Measurements from ENCODE around the gene RPS28. TPM values are rescaled to one million over a fixed set of nuclear protein-coding genes. Genes with fewer than 3 reads are reported as not detected.
A peak's percentile ranks its signal among the peaks of the same experiment; 100 is the strongest.
"Not testable (repeated sequence)": the region's sequence is repeated elsewhere in the genome, so short reads cannot be mapped to it uniquely, and the experiment has no call there.

Gene RPS28
- total RNA-seq (2022) (1,515 and 1,601 TPM in 2 replicates), Bru-seq, nascent RNA (percentile 95 among the genes with signal in this experiment), BruChase-seq, experiment 1, labeled RNA remaining after a 2-hour chase (percentile 86 among the genes with signal in this experiment), BruChase-seq, experiment 2, labeled RNA remaining after a 6-hour chase (percentile 93 among the genes with signal in this experiment)
- long read RNA-seq, transcript RPS28-203 (4 exons, 1,326 nt): major isoform, 378 of 402 reads
- long read RNA-seq, partial matches to known transcripts: 3 of 402 reads
- long read RNA-seq, other reads (novel, unspliced or antisense): 16 of 402 reads

DNA sequence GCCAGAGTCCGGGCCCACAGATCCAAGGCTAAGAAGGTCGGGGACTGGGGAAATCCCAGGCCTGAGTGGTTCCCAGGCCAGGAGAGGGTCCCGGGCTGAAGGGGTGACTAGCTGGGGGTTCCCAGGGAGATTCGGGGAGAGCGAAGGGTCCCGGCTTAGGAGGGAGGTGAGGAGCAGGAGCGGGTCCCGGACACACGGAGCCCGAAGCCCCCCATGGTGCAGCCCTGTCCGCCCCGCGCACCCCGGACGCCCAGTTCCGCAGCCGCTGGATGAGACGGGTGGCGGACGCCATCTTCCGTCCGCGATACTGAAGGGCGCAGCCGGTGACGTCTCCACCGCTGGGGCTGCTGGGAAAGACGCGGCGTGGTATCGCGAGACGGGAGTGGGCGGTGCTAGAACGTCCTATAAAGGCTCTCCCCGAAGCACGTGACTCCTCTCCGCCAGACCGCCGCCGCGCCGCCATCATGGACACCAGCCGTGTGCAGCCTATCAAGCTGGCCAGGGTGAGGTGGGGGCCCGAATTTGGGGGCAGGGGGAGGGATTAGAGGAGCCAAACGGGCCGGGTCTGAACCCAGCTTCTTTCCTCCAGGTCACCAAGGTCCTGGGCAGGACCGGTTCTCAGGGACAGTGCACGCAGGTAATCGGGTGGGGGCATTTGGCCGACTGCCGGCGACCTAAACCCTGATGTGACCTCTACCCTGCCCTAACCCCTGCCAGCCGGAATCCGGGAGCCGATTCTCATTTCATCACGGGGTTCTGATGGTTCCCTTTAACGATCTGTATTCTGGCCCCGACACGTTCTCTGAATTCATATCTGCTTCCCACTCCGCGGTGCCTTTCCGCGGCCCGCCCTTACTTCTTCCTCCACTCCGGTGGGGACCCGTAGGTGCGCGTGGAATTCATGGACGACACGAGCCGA lies at the start of gene RPS28, which contains the start of gene NDUFA7:
TSS of gene RPS28 (plus strand) at position 430 of the 919 bp plus-strand sequence. CDS start at position 465, 35 bp downstream.
TSS of gene NDUFA7 (minus strand) at position 309 of the 919 bp plus-strand sequence. CDS start at position 292, 17 bp downstream.
- TSS peak; percentile 90 for BruUV-seq (replicated peaks)
- Histone ChIP-seq H3K27me3 (replicated peaks; ENCODE audit: control insufficient read depth, insufficient read depth, low read length) (no peaks in the 10 kb centered on the region), H3K9me3 (no peaks in the 10 kb centered on the region), H3K4me1 (peaks cover 9% of the 10 kb centered on the region), H3K4me3 (ENCODE audit: low read depth, low read length) (peak within 1 kb of the TSS; percentile 79), H3K36me3 (ENCODE audit: control insufficient read depth, insufficient read depth, low read length) (peaks cover 4% of the 10 kb centered on the region)
- ChIA-PET CTCF (interaction anchor here (0.6 to 1.3 kb wide), 3 partner anchors 14 to 54 kb away, joined by 3 to 4 read pairs (median 3); no protein-coding TSS in a partner anchor), POLR2A (interaction anchor here (0.5 to 1.3 kb wide), 6 partner anchors 8 to 92 kb away, joined by 3 to 12 read pairs (median 6); partner anchors contain the start of gene MARCHF2)
- peak in 1 of 2 experiments; percentile 0 for TF ChIP-seq CTCF (IDR thresholded peaks at IDR 0.05; ENCODE audit: insufficient read depth in 1 of 2, low read depth in 1 of 2, low read length in 1 of 2, severe bottlenecking in 1 of 2, unreplicated experiment in 1 of 2)
- peak within 1 kb of the TSS; percentile 100 for H3K4me3 Mint-ChIP-seq (ENCODE audit: unreplicated experiment)
- peaks cover 7% of the 10 kb centered on the region for H3K4me1 Mint-ChIP-seq (ENCODE audit: low read depth, unreplicated experiment)
- H3K36me3 Mint-ChIP-seq (ENCODE audit: insufficient read depth, unreplicated experiment): peaks cover 65% of the 10 kb centered on the region
- H3K27ac Mint-ChIP-seq (ENCODE audit: unreplicated experiment): peak within 1 kb of the TSS; percentile 99
- H3K27me3 Mint-ChIP-seq (ENCODE audit: insufficient read depth, unreplicated experiment): no peaks in the 10 kb centered on the region
- intact Hi-C loops (cut with micrococcal nuclease; ENCODE audit: unreplicated experiment): loop anchor here (2.0 kb wide), 1 partner anchor 163 kb away; no protein-coding TSS in a partner anchor
- DNase-seq: peak; percentile 93 to 95
- no peaks in the 10 kb centered on the region for H3K9me3 Mint-ChIP-seq (ENCODE audit: unreplicated experiment)

GRCh38 chr19:8276508-8276907 lies 44.8 kb upstream of the RPS28 start:
- H3K4me3 Mint-ChIP-seq (ENCODE audit: unreplicated experiment); BruUV-seq (replicated peaks); H3K9me3 ChIP-seq; H3K9me3 Mint-ChIP-seq (ENCODE audit: unreplicated experiment); POLR2A ChIA-PET; H3K4me1 Mint-ChIP-seq (ENCODE audit: low read depth, unreplicated experiment); H3K4me3 ChIP-seq (ENCODE audit: low read depth, low read length); H3K36me3 ChIP-seq (ENCODE audit: control insufficient read depth, insufficient read depth, low read length); H3K27ac Mint-ChIP-seq (ENCODE audit: unreplicated experiment); DNase-seq; H3K4me1 ChIP-seq; intact Hi-C loops (cut with micrococcal nuclease; ENCODE audit: unreplicated experiment); H3K27me3 ChIP-seq (replicated peaks; ENCODE audit: control insufficient read depth, insufficient read depth, low read length); H3K27me3 Mint-ChIP-seq (ENCODE audit: insufficient read depth, unreplicated experiment); H3K36me3 Mint-ChIP-seq (ENCODE audit: insufficient read depth, unreplicated experiment); CTCF ChIA-PET: not testable (repeated sequence)

GRCh38 chr19:8291337-8291736 lies 30.0 kb upstream of the RPS28 start:
- H3K36me3 ChIP-seq (ENCODE audit: control insufficient read depth, insufficient read depth, low read length); CTCF ChIA-PET; H3K4me1 Mint-ChIP-seq (ENCODE audit: low read depth, unreplicated experiment); H3K4me1 ChIP-seq; H3K27me3 ChIP-seq (replicated peaks; ENCODE audit: control insufficient read depth, insufficient read depth, low read length); H3K36me3 Mint-ChIP-seq (ENCODE audit: insufficient read depth, unreplicated experiment); DNase-seq; BruUV-seq (replicated peaks); H3K4me3 Mint-ChIP-seq (ENCODE audit: unreplicated experiment); H3K4me3 ChIP-seq (ENCODE audit: low read depth, low read length); POLR2A ChIA-PET; H3K9me3 Mint-ChIP-seq (ENCODE audit: unreplicated experiment); intact Hi-C loops (cut with micrococcal nuclease; ENCODE audit: unreplicated experiment); H3K27me3 Mint-ChIP-seq (ENCODE audit: insufficient read depth, unreplicated experiment); H3K9me3 ChIP-seq; H3K27ac Mint-ChIP-seq (ENCODE audit: unreplicated experiment): not testable (repeated sequence)

GRCh38 chr19:8302357-8302691 lies 19.0 kb upstream of the RPS28 start:
- DNase-seq: peak in 1 of 2 experiments; percentile 22
- Mint-ChIP-seq H3K9me3 (ENCODE audit: unreplicated experiment) (no peaks in the 10 kb centered on the region), H3K4me1 (ENCODE audit: low read depth, unreplicated experiment) (peaks cover 11% of the 10 kb centered on the region), H3K27me3 (ENCODE audit: insufficient read depth, unreplicated experiment) (no peaks in the 10 kb centered on the region), H3K36me3 (ENCODE audit: insufficient read depth, unreplicated experiment) (peaks cover 4% of the 10 kb centered on the region), H3K4me3 (ENCODE audit: unreplicated experiment) (no peak overlapping the region), H3K27ac (ENCODE audit: unreplicated experiment) (no peak overlapping the region)
- POLR2A ChIA-PET: no interaction called here
- CTCF ChIA-PET: no interaction called here
- Histone ChIP-seq H3K36me3 (ENCODE audit: control insufficient read depth, insufficient read depth, low read length) (no peaks in the 10 kb centered on the region), H3K4me3 (ENCODE audit: low read depth, low read length) (no peak overlapping the region), H3K27me3 (replicated peaks; ENCODE audit: control insufficient read depth, insufficient read depth, low read length) (no peaks in the 10 kb centered on the region), H3K4me1 (no peaks in the 10 kb centered on the region), H3K9me3 (no peaks in the 10 kb centered on the region)
- intact Hi-C loops (cut with micrococcal nuclease; ENCODE audit: unreplicated experiment): no loop called here
- no TSS peak for BruUV-seq (replicated peaks)
- TF ChIP-seq CTCF (IDR thresholded peaks at IDR 0.05; ENCODE audit: insufficient read depth in 1 of 2, low read depth in 1 of 2, low read length in 1 of 2, severe bottlenecking in 1 of 2, unreplicated experiment in 1 of 2): no peak

Measured in Caco-2 (cell line).